SK-N-MC (cell line): ENCODE data around the gene GBA3.

Experiments used
- DNase-seq: peaks from one replicate; pipeline ENCODE4 v3.0.0-alpha.2; 2011; ENCODE audit warnings: low read depth, low spot score
- H3K27ac ChIP-seq: fragments of 200-600 bp; sonication (generic); 2 replicates; pipeline ENCODE4 v1.5.1; 2016; ENCODE audit warnings: mixed run types
- H3K36me3 ChIP-seq: fragments of 200-600 bp; sonication (generic); 2 replicates; pipeline ENCODE4 v1.6.1; 2017; ENCODE audit warnings: antibody characterized with exemption, low read length, mixed read lengths; ENCODE audit not compliant: insufficient read depth
- H3K4me3 ChIP-seq: fragments of 200-600 bp; sonication (generic); 2 replicates; pipeline ENCODE4 v1.5.1; 2016
- H3K9ac ChIP-seq: fragments of 200-600 bp; sonication (generic); 2 replicates; pipeline ENCODE4 v1.8.0; 2017; ENCODE audit warnings: mixed run types, mixed read lengths; ENCODE audit not compliant: insufficient read length
- H3K9me3 ChIP-seq: fragments of 200-600 bp; sonication (generic); 2 replicates; pipeline ENCODE4 v1.6.1; 2017; ENCODE audit warnings: low read depth, mild to moderate bottlenecking, antibody characterized with exemption, low read length, moderate library complexity, mixed read lengths
- EZH2 ChIP-seq: fragments of 200-600 bp; sonication (generic); IDR thresholded peaks from one replicate; pipeline ENCODE4 v1.6.1; 2017; ENCODE audit warnings: antibody characterized with exemption
- FOXP2 ChIP-seq: optimal IDR thresholded peaks from 2 replicates; pipeline ENCODE3; 2011; ENCODE audit warnings: mild to moderate bottlenecking, moderate library complexity; ENCODE audit not compliant: insufficient read depth; ENCODE audit errors: extremely low read length, control extremely low read depth
- POLR2AphosphoS5 ChIP-seq: IDR thresholded peaks from 2 replicates; pipeline ENCODE4 v1.6.1; 2012; ENCODE audit warnings: mild to moderate bottlenecking, low read depth, low read length, borderline replicate concordance

GBA3 gene

GRCh38 chr4:22741744-22742143 is 49.0 kb downstream of the GBA3 start:
- H3K4me3 ChIP-seq = no peak overlapping the region
- DNase-seq = no peak
- no peaks in the 10 kb centered on the region for H3K36me3 ChIP-seq
- H3K9me3 ChIP-seq = no peaks in the 10 kb centered on the region
- H3K27ac ChIP-seq = no peak overlapping the region
- TF ChIP-seq FOXP2 = no peak
- no peak for TF ChIP-seq EZH2
- TF ChIP-seq POLR2AphosphoS5 = no peak
- no peak overlapping the region for H3K9ac ChIP-seq

DNA sequence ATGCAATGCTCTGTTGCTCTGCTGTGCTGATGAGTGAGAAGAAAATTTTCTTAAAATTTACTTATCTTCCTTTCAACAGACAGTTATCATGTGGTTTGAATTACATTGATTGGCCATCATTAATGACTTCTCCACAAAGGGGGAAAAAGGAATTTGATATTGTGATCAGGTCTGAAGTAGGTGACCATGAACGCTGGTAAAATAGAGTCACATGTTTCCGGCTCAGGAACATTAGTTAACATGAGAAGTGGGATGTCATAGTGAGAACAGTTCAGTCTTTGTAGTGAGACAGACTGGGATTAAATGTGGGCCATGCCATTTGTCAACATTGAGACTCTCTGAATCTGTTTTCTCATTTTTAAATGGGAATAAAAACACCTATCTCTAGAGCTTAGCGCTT is 50.6 kb downstream of the GBA3 start:
- Histone ChIP-seq H3K27ac (no peak overlapping the region), H3K36me3 (no peaks in the 10 kb centered on the region), H3K4me3 (no peak overlapping the region), H3K9me3 (no peaks in the 10 kb centered on the region), H3K9ac (no peak overlapping the region)
- TF ChIP-seq FOXP2 (no peak), POLR2AphosphoS5 (no peak), EZH2 (no peak)
- no peak for DNase-seq

GRCh38 chr4:22744478-22745062 is 51.8 kb downstream of the GBA3 start:
- TF ChIP-seq EZH2 (no peak), FOXP2 (no peak)
- H3K9ac ChIP-seq = no peak overlapping the region

GRCh38 chr4:22745234-22745633 is 52.5 kb downstream of the GBA3 start:
- no peak for DNase-seq
- no peak for TF ChIP-seq POLR2AphosphoS5
- TF ChIP-seq EZH2 = no peak
- TF ChIP-seq FOXP2 = no peak
- Histone ChIP-seq H3K36me3 (no peaks in the 10 kb centered on the region), H3K27ac (no peak overlapping the region), H3K9ac (no peak overlapping the region), H3K4me3 (no peak overlapping the region), H3K9me3 (no peaks in the 10 kb centered on the region)

More at GRCh38 chr4:22744478-22745062, 51.8 kb downstream of the GBA3 start:
- DNase-seq = no peak
- H3K4me3 ChIP-seq = no peak overlapping the region
- H3K9me3 ChIP-seq = no peaks in the 10 kb centered on the region
- H3K36me3 ChIP-seq = no peaks in the 10 kb centered on the region
- H3K27ac ChIP-seq = no peak overlapping the region

GRCh38 chr4:22754116-22754515 is 61.4 kb downstream of the GBA3 start:
- no peak overlapping the region for H3K27ac ChIP-seq
- TF ChIP-seq POLR2AphosphoS5 (no peak), FOXP2 (no peak), EZH2 (no peak)
- no peaks in the 10 kb centered on the region for H3K36me3 ChIP-seq
- no peak overlapping the region for H3K4me3 ChIP-seq
- DNase-seq = no peak
- no peaks in the 10 kb centered on the region for H3K9me3 ChIP-seq
- H3K9ac ChIP-seq = no peak overlapping the region

DNA sequence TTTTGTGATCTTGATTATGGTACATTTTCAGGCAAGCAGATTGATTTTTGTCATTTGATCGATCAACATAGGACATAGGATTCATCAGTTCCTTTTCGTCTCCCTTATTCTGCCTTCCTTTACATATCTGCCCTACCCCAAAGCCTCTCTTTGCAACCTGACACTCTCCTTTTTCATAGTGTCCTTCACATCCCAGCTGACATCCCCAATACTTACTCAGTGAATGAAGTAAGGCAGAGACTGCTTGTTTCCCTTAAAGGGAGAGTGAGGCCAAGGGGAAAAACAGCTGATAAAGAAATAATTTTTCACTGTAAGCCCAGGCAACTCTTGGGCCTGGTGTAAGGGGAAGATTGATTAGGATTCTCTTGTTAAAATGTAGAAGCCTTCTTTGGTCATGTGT is 69.8 kb downstream of the GBA3 start:
- H3K9ac ChIP-seq = no peak overlapping the region
- no peak for DNase-seq
- H3K27ac ChIP-seq = no peak overlapping the region
- no peaks in the 10 kb centered on the region for H3K9me3 ChIP-seq
- H3K36me3 ChIP-seq = no peaks in the 10 kb centered on the region
- H3K4me3 ChIP-seq = no peak overlapping the region
- TF ChIP-seq FOXP2 (no peak), EZH2 (no peak), POLR2AphosphoS5 (no peak)

- Histone ChIP-seq H3K9ac (no peak overlapping the region), H3K27ac (no peak overlapping the region), H3K36me3 (no peaks in the 10 kb centered on the region), H3K4me3 (no peak overlapping the region), H3K9me3 (no peaks in the 10 kb centered on the region)
- DNase-seq = no peak
- TF ChIP-seq POLR2AphosphoS5 = no peak
- no peak for TF ChIP-seq FOXP2
- no peak for TF ChIP-seq EZH2
Measured at GRCh38 chr4:22764183-22764582, 71.4 kb downstream of the GBA3 start.

GRCh38 chr4:22766068-22766467 is 73.3 kb downstream of the GBA3 start:
- no peak for DNase-seq
- Histone ChIP-seq H3K36me3 (no peaks in the 10 kb centered on the region), H3K9ac (no peak overlapping the region), H3K27ac (no peak overlapping the region), H3K9me3 (no peaks in the 10 kb centered on the region), H3K4me3 (no peak overlapping the region)
- TF ChIP-seq FOXP2 = no peak
- TF ChIP-seq POLR2AphosphoS5 = no peak
- TF ChIP-seq EZH2 = no peak

DNA sequence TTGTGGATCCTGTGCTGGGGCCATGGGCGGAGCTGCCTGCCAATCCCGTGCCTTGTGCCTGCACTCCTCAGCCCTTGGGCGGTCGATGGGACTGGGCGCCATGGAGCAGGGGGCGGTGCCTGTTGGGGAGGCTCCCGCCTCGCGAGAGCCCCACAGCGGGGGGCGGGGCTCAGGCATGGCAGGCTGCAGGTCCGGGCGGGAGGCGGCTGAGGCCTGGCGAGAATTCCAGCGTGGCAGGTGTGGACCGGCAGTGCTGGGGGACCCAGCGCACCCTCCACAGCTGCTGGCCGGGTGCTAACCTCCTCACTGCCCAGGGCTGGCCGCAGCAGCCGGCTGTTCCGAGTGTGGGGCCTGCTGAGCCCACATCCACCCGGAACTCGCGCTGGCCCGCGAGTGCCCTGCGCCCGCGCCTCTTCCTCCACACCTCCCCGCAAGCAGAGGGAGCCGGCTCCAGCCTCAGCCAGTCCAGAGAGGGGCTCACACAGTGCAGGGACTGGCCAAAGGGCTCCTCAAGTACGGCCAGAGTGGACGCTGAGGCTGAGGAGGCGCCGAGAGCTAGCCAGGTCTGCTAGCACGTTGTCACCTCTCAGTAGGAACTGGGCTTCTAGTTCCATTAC is 85.9 kb downstream of the GBA3 start:
- DNase-seq = no peak
- Histone ChIP-seq H3K36me3 (no peaks in the 10 kb centered on the region), H3K4me3 (no peak overlapping the region), H3K9ac (no peak overlapping the region), H3K9me3 (no peaks in the 10 kb centered on the region), H3K27ac (no peak overlapping the region)
- TF ChIP-seq POLR2AphosphoS5 = no peak
